GM12873 (cell line): ENCODE data around the gene TNNC1.

Source experiments
- TF ChIP-seq, protein P1 (sequence below): IDR thresholded peaks from 2 replicates; pipeline ENCODE4 v1.5.1; 2012; ENCODE audit warnings: low read depth, mild to moderate bottlenecking, moderate library complexity, low read length, control low read depth; ENCODE audit not compliant: insufficient read depth; ENCODE audit errors: missing control alignments

TNNC1 gene

GRCh38 chr3:52483081-52483480, 29.2 kb upstream of the TNNC1 start:
- TF ChIP-seq, protein P1, sequence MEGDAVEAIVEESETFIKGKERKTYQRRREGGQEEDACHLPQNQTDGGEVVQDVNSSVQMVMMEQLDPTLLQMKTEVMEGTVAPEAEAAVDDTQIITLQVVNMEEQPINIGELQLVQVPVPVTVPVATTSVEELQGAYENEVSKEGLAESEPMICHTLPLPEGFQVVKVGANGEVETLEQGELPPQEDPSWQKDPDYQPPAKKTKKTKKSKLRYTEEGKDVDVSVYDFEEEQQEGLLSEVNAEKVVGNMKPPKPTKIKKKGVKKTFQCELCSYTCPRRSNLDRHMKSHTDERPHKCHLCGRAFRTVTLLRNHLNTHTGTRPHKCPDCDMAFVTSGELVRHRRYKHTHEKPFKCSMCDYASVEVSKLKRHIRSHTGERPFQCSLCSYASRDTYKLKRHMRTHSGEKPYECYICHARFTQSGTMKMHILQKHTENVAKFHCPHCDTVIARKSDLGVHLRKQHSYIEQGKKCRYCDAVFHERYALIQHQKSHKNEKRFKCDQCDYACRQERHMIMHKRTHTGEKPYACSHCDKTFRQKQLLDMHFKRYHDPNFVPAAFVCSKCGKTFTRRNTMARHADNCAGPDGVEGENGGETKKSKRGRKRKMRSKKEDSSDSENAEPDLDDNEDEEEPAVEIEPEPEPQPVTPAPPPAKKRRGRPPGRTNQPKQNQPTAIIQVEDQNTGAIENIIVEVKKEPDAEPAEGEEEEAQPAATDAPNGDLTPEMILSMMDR: no peak

DNA sequence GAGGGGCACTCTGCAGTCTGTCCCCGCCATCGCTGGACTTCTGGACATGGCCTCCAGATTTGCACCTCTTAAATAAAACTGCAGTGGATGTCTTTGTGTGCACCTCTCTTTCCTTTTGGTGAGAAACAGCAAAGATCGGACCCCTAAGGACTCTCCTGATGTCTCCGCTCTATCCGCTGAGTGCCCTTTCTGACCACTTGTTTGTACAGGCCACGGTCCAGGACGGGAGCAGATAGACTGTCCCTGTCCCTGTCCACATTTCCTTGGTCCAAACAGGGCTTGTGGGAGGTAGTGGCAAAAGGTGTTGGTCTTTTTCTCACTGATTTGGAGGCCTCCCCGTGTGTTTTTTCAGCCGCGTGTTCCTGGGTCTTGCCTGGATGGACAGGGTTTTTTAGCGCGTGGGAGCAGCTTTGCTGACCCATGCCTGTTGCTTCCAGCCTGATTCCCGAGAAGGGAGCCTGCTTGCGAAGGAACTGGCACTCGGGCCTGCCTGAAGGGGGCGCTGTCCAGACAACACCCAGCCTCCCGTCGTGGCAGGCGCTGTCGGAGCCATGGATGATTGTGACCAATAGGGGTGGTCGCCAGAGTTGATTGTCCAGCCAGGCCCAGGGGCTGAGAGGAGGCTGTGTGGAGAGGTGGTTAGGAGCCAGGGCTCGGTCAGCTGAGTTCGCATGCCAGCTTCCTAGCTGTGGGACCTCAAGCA, 28.1 kb upstream of the TNNC1 start:
- TF ChIP-seq, protein P1: peak; percentile 53

GRCh38 chr3:52480768-52481715, 27.2 kb upstream of the TNNC1 start:
- TF ChIP-seq, protein P1: no peak

DNA sequence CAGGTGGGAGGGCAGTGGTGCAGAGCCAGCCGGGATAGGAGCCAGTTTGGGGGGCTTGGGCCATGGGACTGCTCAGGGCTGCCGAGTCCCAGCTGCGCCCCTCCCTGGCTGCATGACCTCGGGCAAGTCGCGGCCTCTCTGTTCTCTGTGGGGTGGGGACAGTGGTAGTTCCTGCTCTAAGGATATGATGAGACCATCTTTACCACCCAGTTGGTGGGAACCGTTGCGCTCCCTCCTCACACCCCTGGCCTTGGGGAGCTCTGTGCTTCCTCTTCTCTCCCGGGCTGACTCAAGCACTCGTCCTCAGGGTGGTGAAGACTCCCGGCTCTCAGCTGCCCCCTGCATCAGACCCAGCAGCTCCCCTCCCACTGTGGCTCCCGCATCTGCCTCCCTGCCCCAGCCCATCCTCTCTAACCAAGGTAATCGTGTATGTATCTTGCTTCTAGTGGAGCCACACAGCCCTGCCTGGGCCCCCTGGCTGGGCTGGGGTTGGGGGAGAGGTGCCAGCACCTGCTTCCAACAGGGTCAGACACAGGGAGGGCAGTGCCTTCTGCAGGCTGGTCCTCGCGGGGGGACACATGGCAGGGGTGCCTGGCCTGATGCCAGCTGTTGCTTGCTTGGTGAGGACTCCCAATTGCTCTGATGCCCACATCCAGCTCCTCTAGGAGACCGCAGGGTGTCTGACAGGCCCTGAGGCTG, 26.2 kb upstream of the TNNC1 start:
- TF ChIP-seq, protein P1: no peak

GRCh38 chr3:52479037-52479876, 25.4 kb upstream of the TNNC1 start:
- TF ChIP-seq, protein P1: no peak

GRCh38 chr3:52477796-52478095, 23.9 kb upstream of the TNNC1 start:
- TF ChIP-seq, protein P1: no peak
